ENCODE measurements around the gene IGLL1. TPM values are rescaled to one million over a fixed set of nuclear protein-coding genes. Genes with fewer than 3 reads are reported as not detected.

Gene IGLL1
- total and polyA plus RNA-seq, 10 donors, result 0.26 TPM; not detected in 9

DNA sequence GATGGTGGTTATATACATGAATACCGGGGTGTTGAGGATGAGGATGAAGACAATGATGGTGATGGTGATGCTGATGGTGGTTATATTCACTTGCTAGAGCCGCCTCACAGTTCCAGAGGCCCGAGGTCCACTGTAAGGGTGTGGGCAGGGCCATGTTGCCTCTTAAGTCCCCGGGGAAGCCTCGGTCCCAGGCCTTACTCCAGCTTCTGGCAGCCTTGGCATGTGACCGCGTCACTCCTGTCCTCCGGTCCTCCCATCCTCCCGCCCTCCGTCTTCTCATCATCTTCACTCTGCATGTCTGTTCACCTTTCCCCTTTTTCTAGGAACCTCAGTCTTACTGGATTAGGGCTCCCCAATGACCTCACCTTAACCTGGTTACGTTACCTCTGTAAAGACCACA lies 54.6 kb downstream of the IGLL1 start:
- no peak overlapping the region for H3K4me3 ChIP-seq
- H3K4me1 ChIP-seq, result peaks cover 3 to 33% (median 24%) of the 10 kb centered on the region in 6 donors
- peaks cover 0 to 28% (median 17%) of the 10 kb centered on the region in 7 donors for H3K27me3 ChIP-seq (replicated peaks in 1 of 7)
- intact Hi-C loops (cut with DNase I; ENCODE audit: low total_unique reads), result no loop called here
- 83 to 95% (median 87%) methylated on average over 11 of the region's 11 CpGs for WGBS, 5 donors
- DNase-seq, result peak; percentile 64
- no peaks in the 10 kb centered on the region for H3K9me3 ChIP-seq
- H3K36me3 ChIP-seq, result no peaks in the 10 kb centered on the region
- H3K27ac ChIP-seq, result no peak overlapping the region
- no peak for TF ChIP-seq POLR2AphosphoS5 (IDR thresholded peaks at IDR 0.05)
- no peak for TF ChIP-seq POLR2A (IDR thresholded peaks at IDR 0.05)
- TF ChIP-seq, protein P1, sequence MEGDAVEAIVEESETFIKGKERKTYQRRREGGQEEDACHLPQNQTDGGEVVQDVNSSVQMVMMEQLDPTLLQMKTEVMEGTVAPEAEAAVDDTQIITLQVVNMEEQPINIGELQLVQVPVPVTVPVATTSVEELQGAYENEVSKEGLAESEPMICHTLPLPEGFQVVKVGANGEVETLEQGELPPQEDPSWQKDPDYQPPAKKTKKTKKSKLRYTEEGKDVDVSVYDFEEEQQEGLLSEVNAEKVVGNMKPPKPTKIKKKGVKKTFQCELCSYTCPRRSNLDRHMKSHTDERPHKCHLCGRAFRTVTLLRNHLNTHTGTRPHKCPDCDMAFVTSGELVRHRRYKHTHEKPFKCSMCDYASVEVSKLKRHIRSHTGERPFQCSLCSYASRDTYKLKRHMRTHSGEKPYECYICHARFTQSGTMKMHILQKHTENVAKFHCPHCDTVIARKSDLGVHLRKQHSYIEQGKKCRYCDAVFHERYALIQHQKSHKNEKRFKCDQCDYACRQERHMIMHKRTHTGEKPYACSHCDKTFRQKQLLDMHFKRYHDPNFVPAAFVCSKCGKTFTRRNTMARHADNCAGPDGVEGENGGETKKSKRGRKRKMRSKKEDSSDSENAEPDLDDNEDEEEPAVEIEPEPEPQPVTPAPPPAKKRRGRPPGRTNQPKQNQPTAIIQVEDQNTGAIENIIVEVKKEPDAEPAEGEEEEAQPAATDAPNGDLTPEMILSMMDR (IDR thresholded peaks at IDR 0.05 in 8 of 11, conservative IDR thresholded peaks at IDR 0.05 in 3 of 11), result no peak

DNA sequence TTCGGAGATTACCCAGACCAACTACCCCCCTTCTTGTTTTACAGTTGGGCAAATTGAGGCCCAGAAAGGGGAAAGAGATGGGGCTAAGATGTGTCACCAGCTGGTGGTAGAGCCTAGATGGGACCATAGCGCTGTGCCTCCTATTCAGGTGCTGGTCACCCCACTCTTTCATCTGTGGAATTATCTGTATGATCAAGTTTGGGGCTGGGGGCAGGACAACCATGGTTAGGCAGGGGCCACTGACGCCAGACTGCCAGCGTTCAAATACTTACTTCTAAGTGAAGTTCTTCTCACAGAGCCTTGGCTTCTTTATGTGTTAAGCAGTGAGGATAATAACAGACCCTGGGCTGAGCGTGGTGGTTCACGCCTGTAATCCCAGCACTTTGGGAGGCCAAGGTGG lies 55.9 kb downstream of the IGLL1 start:
- intact Hi-C loops (cut with DNase I; ENCODE audit: low total_unique reads), result no loop called here
- TF ChIP-seq POLR2AphosphoS5 (IDR thresholded peaks at IDR 0.05) (no peak), POLR2A (IDR thresholded peaks at IDR 0.05) (no peak)
- TF ChIP-seq, protein P1 (IDR thresholded peaks at IDR 0.05 in 8 of 11, conservative IDR thresholded peaks at IDR 0.05 in 3 of 11), result no peak

DNA sequence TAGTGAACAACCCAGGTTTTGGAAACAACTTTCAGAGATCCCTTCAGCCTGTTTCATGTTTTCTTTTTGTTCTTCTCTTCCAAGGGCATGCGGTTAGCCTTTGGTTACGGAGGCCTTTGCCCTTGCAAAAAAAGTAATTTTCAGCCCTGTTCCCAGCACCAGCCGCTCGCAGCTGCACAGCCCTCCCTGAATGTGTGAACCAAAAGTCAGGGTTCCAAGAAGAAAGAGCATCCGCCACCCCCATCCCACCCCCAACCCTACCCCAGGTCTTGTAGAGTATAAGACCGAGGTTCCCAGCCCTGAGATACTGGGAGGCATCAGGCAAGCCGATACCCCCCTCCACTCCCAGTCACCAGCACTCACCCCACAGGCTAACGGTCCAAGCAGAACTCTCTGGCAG lies 56.4 kb downstream of the IGLL1 start:
- DNase-seq, result peak; percentile 38
- Histone ChIP-seq H3K4me1 (peaks cover 3 to 40% (median 30%) of the 10 kb centered on the region in 6 donors), H3K4me3 (no peak overlapping the region), H3K9me3 (no peaks in the 10 kb centered on the region), H3K27me3 (replicated peaks in 1 of 7) (peaks cover 0 to 36% (median 17%) of the 10 kb centered on the region in 7 donors), H3K36me3 (no peaks in the 10 kb centered on the region), H3K27ac (no peak overlapping the region)
- TF ChIP-seq POLR2AphosphoS5 (IDR thresholded peaks at IDR 0.05), result no peak
- TF ChIP-seq, protein P1 (IDR thresholded peaks at IDR 0.05 in 8 of 11, conservative IDR thresholded peaks at IDR 0.05 in 3 of 11), result no peak
- no peak for TF ChIP-seq POLR2A (IDR thresholded peaks at IDR 0.05)
- whole genome bisulfite sequencing, 5 donors, result 89 to 93% (median 92%) methylated on average over 8 of the region's 8 CpGs
- intact Hi-C loops (cut with DNase I; ENCODE audit: low total_unique reads), result no loop called here

More for the DNA sequence above, 55.9 kb downstream of the IGLL1 start:
- Histone ChIP-seq H3K27me3 (replicated peaks in 1 of 7) (peaks cover 0 to 36% (median 17%) of the 10 kb centered on the region in 7 donors), H3K9me3 (no peaks in the 10 kb centered on the region), H3K4me3 (no peak overlapping the region), H3K27ac (no peak overlapping the region), H3K36me3 (no peaks in the 10 kb centered on the region), H3K4me1 (peaks cover 3 to 39% (median 29%) of the 10 kb centered on the region in 6 donors)
- DNase-seq, result peak; percentile 27
- WGBS, 5 donors, result 89 to 96% (median 91%) methylated on average over 6 of the region's 6 CpGs

Small RNAs within 50 kb of the gene (small RNA-seq; reads per million reads assigned to genes)
- gene AP000346.3, result 0 reads per million in 4 donors

Other genes with a start within 250 kb of the IGLL1 start
- gene DRICH1, start 52.0 kb upstream of the IGLL1 start, total RNA-seq, result 1 to 10 TPM in 3 of 7 donors, under 1 TPM in 1, not detected in 3; 0.44 to 2.5 (median 2.2) TPM
- 1 to 10 TPM in 2 of 3 donors, under 1 TPM in 1; 0.29 to 2.2 (median 1.6) TPM for gene DRICH1, start 52.0 kb upstream of the IGLL1 start, polyA plus RNA-seq
- gene RGL4, start 110.7 kb upstream of the IGLL1 start, total RNA-seq, result 10 to 100 TPM in 6 of 7 donors, 1 to 10 TPM in 1; 9.6 to 46.6 (median 23.0) TPM
- 10 to 100 TPM; 10.5 to 19.5 (median 15.7) TPM for gene RGL4, start 110.7 kb upstream of the IGLL1 start, polyA plus RNA-seq
- gene ZNF70, start 170.8 kb upstream of the IGLL1 start, total RNA-seq, result 1 to 10 TPM; 5.0 to 7.4 (median 6.0) TPM
- gene ZNF70, start 170.8 kb upstream of the IGLL1 start, polyA plus RNA-seq, result 1 to 10 TPM in 1 of 3 donors, under 1 TPM in 2; 0.55 to 1.3 (median 0.72) TPM
- 100 to 1,000 TPM in 1 of 7 donors, 10 to 100 TPM in 6; 24.9 to 103 (median 49.5) TPM for gene VPREB3, start 174.1 kb upstream of the IGLL1 start, total RNA-seq
- 100 to 1,000 TPM; 315 to 472 (median 377) TPM for gene VPREB3, start 174.1 kb upstream of the IGLL1 start, polyA plus RNA-seq
- gene C22orf15, start 182.7 kb upstream of the IGLL1 start, total RNA-seq, result under 1 TPM in 4 of 7 donors, not detected in 3; 0.44 to 0.97 (median 0.76) TPM
- gene C22orf15, start 182.7 kb upstream of the IGLL1 start, polyA plus RNA-seq, result 1 to 10 TPM in 1 of 3 donors, under 1 TPM in 2; 0.29 to 1.4 (median 0.59) TPM
- gene CHCHD10, start 187.7 kb upstream of the IGLL1 start, total RNA-seq, result 100 to 1,000 TPM in 1 of 7 donors, 10 to 100 TPM in 6; 16.8 to 101 (median 83.4) TPM
- gene CHCHD10, start 187.7 kb upstream of the IGLL1 start, polyA plus RNA-seq, result 100 to 1,000 TPM; 117 to 189 (median 167) TPM
- gene MMP11, start 192.6 kb upstream of the IGLL1 start, total RNA-seq, result 10 to 100 TPM in 1 of 7 donors, 1 to 10 TPM in 5, under 1 TPM in 1; 0.66 to 11.0 (median 3.3) TPM
- gene MMP11, start 192.6 kb upstream of the IGLL1 start, polyA plus RNA-seq, result 1 to 10 TPM; 4.4 to 6.8 (median 4.7) TPM
- gene SMARCB1, start 206.7 kb upstream of the IGLL1 start, total RNA-seq, result 100 to 1,000 TPM in 2 of 7 donors, 10 to 100 TPM in 5; 72.8 to 166 (median 84.6) TPM
- gene SMARCB1, start 206.7 kb upstream of the IGLL1 start, polyA plus RNA-seq, result 100 to 1,000 TPM in 1 of 3 donors, 10 to 100 TPM in 2; 64.2 to 100 (median 86.9) TPM

Measured in spleen (tissue), 11 donors.